ENCODE measurements around the gene SLC3A2.

SLC3A2 gene

GRCh38 chr11:62885137-62885750 lies 4.5 kb downstream of the SLC3A2 start:
- no peak for DNase-seq (ENCODE audit: low read depth)
- peak overlapping the region; percentile 74 for H3K4me3 ChIP-seq (replicated peaks; ENCODE audit: low read depth, low read length)
- no peak for TF ChIP-seq CTCF (IDR thresholded peaks at IDR 0.05; ENCODE audit: low read length, missing control alignments)

GRCh38 chr11:62888406-62888805 lies 7.7 kb downstream of the SLC3A2 start:
- H3K4me3 ChIP-seq (replicated peaks; ENCODE audit: low read depth, low read length), result no peak overlapping the region
- DNase-seq (ENCODE audit: low read depth), result no peak
- TF ChIP-seq CTCF (IDR thresholded peaks at IDR 0.05; ENCODE audit: low read length, missing control alignments), result no peak

GRCh38 chr11:62889126-62889483 lies 8.4 kb downstream of the SLC3A2 start:
- DNase-seq (ENCODE audit: low read depth), result no peak
- no peak for TF ChIP-seq CTCF (IDR thresholded peaks at IDR 0.05; ENCODE audit: low read length, missing control alignments)

GRCh38 chr11:62889484-62890437 lies 9.1 kb downstream of the SLC3A2 start:
- no peak overlapping the region for H3K4me3 ChIP-seq (replicated peaks; ENCODE audit: low read depth, low read length)
- peak; percentile 48 for DNase-seq (ENCODE audit: low read depth)
- TF ChIP-seq CTCF (IDR thresholded peaks at IDR 0.05; ENCODE audit: low read length, missing control alignments), result no peak

More at GRCh38 chr11:62889126-62889483, 8.4 kb downstream of the SLC3A2 start:
- no peak overlapping the region for H3K4me3 ChIP-seq (replicated peaks; ENCODE audit: low read depth, low read length)

GRCh38 chr11:62892077-62892922 lies 11.6 kb downstream of the SLC3A2 start:
- no peak overlapping the region for H3K4me3 ChIP-seq (replicated peaks; ENCODE audit: low read depth, low read length)
- no peak for DNase-seq (ENCODE audit: low read depth)
- no peak for TF ChIP-seq CTCF (IDR thresholded peaks at IDR 0.05; ENCODE audit: low read length, missing control alignments)

- DNase-seq (ENCODE audit: low read depth), result no peak
- TF ChIP-seq CTCF (IDR thresholded peaks at IDR 0.05; ENCODE audit: low read length, missing control alignments), result no peak
These were observed 14.8 kb downstream of the SLC3A2 start for GRCh38 chr11:62895501-62895900.

More at GRCh38 chr11:62895501-62895900, 14.8 kb downstream of the SLC3A2 start:
- no peak overlapping the region for H3K4me3 ChIP-seq (replicated peaks; ENCODE audit: low read depth, low read length)

Measured in fibroblast of pulmonary artery (primary cell).